SW 1271 (cell line): Measurements from ENCODE around the gene GPN3.
"Not testable (repeated sequence)": the region's sequence is repeated elsewhere in the genome, so short reads cannot be mapped to it uniquely, and the experiment has no call there.

Experiments
- DNase-seq, 2 experiments: peaks; one replicate each; lab custom pipeline; 2025; lab: John Stamatoyannopoulos, UW

The GPN3 gene

DNA sequence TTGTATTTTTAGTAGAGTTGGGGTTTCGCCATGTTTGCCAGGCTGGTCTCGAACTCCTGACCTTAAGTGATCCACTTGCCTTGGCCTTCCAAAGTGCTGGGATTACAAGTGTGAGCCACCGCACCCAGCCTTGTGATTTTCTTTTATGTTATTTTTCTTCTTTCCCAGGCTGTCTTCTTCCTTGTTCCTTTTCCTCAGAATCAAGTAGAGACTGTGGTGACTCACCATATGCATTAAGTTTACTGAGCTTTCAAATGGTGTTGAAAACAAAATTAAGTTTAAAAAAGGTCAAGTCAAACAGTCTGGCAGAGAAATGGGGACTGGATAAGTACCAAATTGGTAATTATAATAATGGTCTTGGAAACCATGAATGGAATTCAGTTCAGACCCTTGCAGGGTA lies 23.6 kb downstream of the GPN3 start:
- no peak for DNase-seq

DNA sequence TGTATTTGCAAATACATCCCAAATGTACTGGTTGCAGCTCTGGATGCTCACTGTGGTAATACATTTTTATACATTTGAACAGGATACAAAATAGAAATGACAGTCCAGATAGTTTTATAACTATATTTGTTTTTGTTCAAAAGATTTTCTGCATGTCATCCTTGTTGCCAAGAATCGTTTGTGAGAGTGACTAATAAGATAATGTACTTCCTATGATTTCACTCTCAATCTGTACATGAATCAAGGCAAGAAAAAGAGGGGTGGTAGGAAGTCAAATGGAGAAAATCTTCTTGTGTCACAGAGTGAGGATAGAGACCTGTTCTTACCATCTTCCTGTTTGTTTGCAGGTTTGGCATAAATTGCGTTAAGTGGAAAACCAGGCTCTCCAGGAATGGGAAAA lies 31.8 kb downstream of the GPN3 start:
- no peak for DNase-seq

DNA sequence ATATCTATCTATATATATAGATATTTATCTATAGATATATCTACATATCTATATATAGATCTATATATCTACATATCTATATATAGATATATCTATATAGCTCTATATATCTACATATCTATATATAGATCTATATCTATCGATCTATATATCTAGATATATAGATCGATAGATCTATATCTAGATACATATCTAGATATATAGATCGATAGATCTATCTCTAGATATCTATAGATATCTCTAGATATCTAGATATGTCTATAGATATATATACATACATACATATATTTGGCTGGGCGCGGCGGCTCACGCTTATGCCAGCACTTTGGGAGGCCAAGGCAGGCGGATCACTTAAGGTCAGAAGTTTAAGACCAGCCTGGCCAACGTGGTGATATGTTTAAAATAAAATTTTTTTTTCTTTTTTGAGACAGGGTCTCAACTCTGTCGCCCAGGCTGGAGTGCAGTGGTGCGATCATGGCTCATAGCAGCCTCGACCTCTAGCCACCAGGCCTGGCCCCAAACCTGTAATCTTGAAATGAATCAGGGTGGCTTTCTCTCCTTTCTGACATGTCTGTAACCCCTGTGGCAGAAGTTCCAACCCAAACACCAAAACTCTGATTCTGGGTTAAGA lies 36.0 kb downstream of the GPN3 start:
- DNase-seq = no peak

DNA sequence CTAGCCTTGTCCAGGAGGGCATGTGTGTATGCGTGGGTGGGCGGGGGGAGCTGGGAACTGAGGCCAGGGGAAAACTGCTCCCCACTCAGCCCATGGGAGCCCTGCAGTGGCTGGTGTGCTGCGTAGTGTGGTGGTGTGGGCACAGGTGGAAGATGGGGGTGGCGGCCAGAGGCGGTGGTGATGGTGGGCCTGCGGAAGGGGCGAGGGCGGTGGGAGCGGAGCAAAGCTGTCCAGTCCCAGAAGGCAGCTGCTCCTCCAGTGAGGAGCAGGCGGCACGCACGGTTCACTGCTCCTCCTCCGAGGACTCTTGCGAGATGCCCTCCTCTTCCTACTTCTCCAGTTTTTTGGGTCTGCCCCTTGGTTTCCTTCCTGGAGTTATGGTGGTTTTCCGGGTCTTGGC lies 38.4 kb downstream of the GPN3 start:
- DNase-seq = not testable (repeated sequence)

DNA sequence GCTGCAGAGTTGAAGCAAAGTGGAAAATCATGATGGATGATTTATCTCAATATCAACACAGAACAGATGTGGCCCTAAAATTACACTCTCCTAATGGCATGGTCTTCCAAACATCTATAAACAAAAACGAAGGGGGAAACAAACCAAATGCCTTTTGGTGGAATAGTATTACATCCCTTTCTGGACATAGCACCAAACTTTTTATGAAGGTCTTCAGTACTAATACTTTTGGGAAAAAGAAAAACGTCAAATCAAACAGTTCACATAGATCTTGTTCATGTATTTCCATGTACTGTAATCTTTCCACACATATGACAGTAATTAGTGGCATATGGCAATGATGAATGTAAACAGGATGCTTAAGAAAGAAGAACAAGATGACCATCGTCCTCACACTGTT lies 41.7 kb downstream of the GPN3 start:
- DNase-seq = no peak

DNA sequence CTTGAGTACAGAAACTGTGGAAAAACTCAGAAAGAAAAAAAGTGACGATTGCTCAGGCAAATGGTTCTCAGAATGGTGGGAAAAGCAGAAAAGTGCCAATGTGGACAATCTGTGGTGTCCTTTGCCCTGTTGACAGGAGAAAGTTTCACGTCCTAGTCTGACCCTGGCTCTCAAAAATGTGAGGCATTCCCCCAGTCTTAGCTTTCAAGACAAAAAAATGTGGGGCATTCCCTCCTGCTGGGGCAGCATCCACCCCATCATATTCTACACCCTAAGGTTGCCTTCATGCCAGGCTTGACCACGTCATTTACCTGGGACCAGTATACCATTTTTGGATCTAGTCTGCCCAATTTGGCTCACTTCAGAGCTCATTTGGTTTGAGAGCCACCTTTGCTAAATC lies 43.8 kb downstream of the GPN3 start:
- DNase-seq = no peak

DNA sequence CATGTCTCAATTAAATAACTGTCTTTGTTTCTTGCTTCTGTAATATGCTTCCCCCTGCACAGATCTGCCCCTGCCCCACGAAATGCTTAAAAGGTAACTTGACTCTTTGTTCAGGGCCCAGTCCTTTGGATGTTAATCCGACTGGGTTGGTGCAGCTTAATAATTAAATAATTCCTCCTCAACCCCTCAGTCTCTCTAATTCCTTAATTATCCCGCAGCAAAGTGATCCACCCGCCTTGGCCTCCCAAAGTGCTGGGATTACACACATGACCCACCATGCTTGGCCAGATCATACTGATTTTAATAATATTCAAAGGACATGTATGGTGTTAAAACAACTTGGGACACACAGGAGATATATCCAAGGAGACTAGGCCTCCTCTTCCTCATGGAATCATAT lies 46.4 kb downstream of the GPN3 start:
- DNase-seq = no peak

DNA sequence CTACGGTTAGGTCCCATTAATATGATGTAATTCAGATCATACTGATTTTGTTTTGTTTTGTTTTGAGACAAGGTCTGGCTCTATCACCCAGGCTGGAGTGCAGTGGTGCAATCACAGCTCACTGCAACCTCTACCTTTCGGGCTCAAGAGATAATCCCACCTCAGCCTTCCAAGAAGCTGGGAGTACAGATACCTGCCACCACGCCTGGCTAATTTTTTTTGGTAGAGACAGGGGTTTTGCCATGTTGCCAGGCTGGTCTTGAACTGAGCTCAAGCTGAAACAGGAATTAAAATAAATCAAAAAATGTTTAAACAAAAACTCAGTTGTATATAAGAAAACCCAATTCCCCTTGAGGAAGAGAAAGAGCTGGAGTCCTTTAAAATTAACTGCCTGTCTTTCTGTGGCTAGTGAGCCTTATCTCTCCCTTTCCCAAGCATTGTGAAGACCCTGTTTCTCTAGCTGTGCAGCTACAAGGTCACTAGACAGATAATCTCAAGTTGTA lies 46.8 kb downstream of the GPN3 start:
- DNase-seq = no peak

DNA sequence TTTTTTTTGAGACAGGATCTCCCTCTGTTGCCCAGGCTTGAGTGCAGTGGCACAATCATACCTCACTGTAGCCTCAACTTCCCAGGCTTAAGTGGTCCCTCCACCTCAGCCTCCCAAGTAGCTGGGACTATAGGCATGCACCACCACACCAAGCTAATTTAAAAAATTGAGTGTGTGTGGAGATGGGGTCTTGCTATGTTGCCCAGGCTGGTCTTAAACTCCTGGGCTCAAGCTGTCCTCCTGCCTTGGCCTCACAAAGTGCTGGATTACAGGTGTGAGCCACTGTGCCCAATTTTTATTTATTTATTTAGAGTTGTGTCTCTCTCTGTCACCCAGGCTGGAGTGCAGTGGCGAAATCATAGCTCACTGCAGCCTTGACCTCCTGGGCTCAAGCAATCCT lies 47.4 kb downstream of the GPN3 start:
- not testable (repeated sequence) for DNase-seq

DNA sequence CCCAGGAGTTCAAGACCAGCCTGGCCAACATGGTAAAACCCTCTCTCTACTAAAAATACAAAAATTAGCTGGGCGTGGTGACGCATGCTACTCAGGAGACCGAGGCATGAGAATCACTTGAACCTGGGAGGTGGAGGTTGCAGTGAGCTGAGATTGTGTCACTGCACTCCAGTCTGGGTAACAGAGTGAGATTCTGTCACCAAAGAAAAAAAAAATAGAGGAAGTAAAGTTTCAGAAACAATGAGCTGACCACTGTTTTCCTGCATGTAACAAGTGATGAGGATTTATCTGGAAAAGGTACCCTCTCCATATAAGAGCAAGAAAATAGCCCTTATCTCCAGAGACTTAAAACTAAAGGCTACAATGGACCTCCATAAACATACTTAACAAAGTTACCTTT lies 50.9 kb downstream of the GPN3 start:
- DNase-seq = not testable (repeated sequence)

DNA sequence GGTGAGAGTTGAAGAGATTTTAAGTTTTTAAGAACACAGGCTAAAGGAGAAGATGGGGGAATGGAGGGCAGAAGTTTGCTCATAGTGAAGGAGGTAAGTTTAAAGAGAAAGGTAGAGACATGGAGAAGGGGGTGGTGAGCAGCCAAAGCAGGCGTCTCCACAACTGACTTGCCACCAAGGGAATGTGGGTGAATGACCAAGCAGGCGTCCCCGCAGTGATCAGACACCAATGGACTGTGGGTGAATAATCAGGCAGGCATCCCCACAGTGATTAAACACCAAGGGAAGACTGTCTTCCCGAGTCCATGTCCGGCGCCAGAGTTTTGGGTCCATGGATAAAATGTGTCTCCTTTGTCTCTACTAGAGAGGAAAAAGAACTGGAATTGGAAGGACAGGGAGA lies 58.0 kb downstream of the GPN3 start:
- not testable (repeated sequence) for DNase-seq

DNA sequence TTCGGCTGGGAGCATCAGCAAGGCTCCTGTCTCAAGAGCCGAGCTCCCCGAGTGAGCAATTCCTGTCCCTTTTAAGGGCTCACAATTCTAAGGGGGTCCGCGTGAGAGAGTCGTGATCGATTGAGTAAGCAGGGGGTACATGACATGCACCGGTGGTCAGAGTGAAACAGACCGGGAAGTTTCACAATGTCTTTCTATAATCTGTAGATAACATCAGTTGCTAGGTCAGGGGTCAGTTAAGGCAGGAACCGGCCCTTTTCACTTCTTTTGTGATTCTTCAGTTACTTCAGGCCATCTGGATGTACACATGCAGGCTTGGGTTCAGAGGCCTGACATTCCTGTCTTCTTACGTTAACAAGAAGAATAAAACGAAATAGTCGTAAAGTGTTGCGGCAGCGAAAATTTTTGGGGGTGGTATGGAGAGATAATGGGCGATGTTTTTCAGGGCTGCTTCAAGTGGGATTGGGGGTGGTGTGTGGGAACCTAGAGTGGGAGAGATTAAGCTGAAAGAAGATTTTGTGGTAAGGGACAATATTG lies 62.9 kb downstream of the GPN3 start:
- not testable (repeated sequence) for DNase-seq

DNA sequence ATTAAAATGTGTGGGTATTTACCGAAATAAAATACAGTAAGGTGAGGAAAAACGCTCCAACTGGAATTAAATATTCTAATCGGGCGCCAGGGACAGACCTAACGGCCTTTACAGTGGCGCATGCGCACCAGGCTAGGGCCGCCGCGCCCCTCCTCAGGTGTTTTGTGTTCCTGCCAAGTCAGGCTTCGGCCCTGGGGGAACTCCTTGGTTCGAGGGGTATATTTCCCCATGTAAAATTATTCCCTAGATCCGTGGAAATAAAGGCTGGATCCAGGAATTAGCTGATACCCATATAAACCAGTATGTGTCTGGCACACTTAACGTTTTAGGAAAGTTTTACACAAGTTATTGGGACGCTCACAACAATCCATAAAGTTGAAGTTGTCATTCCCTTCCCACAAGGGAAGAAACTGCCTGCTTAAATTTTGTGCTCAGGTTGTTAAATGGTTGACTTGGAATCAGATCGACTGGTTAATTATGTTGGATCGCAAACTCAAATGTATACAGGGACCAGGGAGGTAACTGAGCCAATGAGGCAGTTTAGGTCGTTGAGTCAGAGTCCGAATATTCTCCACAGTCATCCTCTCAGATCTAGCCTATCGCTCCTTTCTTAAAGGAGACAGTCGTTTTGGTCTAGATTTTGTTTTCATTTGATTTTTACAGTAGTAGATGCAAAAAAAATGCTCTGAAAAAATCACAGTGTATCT lies 63.9 kb downstream of the GPN3 start:
- peak; percentile 52 to 81 for DNase-seq

DNA sequence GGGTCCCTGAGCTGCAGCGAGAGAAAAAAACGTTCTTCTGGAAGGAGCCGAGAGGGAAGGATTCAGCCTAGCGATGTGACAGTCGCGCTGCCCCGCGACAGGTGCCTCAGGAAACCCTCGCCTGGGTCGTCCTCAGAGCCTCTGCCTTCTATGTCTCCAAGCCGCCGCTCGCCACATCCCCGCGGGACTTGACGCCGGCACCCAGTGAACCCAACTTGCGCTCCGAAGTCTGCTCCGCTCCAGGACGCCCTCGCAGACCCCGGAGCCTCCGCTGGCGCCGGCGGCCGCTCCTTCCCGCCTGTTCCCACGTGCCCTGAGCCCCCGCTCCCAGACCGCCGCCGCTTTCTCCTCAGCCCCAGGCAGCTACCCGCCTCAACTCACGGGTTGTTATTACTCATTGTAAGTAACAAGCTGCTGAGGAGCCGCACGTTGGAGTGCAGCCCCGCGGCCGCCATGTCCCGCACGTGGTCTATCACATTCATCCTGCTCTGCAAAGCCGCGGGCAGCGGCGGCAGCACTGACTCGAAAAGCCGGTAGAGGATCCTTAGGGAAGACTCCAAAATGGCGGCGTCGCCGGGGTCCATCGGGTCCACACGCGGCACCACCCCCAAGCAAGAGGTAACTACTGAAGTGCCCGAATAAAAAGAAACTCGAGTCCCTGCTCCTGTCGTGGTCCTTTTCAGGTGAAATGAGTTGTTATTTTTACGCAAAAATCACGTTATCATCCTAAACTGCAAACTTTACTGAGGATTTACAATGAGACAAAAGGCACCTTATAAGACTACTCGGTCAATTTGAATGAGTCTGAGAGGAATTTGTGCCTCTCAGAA lies 64.7 kb downstream of the GPN3 start, which contains the start of gene ANAPC7:
TSS of gene ANAPC7 (minus strand) at position 563 of the 830 bp plus-strand sequence. CDS start at position 482, 81 bp downstream.
- peak; percentile 66 to 91 for DNase-seq
